ENCODE measurements around the gene LAIR1.
"Not testable (repeated sequence)": the region's sequence is repeated elsewhere in the genome, so short reads cannot be mapped to it uniquely, and the experiment has no call there.

The LAIR1 gene

DNA sequence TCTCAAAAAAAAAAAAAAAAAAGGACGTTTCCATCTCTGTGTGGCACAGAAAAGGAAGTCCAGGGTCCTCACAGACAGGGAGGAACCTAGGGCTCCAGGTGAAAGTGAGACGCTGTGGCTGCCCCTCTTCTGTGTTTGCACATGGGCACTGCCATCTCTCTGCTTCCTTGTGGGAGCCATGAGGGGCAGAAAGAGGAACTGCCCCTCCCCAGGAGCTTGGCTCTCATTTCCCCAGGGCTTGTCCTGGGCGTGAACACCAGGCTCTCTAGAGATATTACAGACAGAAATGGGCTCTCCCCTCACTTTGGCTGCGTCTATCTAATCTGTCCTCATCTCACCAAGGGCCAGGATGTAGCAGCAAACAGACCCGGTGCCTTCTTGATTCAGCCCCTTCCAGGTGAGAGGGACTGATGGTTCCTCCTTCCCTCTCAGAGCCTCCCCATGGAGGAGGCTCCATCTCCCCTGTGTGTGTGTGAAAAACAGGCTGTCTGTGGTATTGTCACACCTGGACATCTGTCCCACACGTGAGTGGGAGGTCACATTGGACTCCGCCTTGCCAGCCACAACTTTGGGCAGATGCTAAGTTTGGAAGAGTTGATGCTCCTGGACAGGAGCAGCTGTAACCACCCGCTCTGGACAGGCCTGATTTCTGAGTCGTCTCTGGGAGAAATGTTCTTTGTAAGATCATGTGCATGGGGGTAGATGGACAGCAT is 24.9 kb downstream of the LAIR1 start:
- no peak for DNase-seq

DNA sequence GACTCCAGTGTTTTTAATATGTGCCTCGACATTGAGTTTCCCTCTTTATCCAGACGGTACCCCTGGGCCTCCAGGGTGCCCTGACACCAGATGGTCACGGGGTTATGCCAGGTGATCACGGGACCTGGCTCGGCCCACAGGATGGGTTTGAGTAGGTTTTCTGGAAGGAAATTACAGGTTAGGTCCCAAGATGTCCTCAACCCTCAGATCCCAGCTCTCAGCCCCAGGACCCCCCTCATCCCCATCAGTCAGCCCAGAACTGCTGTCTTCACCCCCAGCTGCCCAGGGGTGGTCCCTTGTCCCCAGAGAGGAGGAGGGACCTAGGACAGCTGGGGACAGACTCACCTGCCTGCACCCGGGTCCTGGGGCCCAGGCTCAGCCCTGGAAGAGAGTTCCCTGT is 26.2 kb downstream of the LAIR1 start:
- no peak for DNase-seq

DNA sequence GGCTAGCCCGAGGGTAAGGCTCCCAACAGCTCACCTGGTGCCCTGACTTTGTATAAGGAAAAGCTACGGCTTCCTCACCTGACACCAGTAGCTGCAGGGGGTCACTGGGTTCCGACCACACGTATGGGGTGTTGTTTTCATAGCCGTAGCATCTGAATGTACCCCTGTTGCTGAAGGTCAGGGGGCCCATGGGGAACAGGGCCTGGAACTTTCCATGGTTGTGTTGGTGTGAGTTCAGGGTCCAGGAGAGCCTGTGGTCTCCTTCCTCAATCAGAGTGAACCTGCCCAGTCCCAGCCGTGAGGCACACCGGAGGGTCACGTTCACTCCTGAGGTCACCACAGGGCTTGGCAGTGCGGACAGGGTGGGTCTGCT is 26.9 kb downstream of the LAIR1 start:
- DNase-seq = no peak

DNA sequence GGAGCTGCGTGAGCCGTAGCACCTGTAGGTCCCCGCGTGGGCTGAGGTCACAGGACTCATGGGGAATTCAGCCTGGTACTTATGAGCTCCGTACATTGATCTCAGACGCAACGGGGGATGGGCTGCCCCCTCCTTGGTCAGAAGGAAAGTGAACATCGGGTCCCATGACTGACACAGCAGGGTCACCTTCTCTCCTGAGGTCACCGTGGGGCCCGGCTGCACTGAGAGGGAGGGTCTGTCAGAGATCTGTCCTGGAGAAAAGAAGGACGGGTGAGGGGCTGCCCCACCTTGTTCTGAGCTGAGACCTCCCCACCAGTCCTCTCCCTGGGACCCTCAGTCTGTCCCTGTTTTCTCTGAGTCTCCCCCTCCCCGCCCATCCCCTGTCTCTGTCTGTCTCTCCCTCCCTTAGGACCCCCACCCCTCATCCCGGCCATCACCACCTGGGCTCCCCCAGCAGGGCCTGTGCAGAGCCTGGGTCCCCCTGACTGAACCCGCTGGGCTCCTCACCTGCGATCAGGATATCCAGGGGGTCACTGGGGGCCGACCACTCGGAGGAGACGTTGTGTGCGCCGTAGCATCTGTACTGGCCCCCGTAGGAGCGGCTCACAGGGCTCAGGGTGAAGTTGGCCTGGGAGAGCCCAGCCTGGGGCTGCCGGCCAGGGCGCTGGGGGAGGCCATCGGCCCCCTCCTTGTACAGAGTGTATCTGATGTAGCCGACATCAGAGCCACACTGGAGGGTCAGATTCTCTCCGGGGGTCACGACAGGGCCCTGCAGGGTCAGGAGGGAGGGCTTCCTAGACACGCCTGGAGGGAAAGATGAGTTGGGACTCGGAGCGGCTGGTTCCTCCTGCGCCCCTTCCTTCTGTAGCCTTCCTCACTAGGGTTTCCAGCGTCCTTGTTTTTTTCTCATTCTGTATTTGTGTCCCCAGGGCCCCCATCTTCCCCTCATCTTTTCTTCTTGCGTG is 27.6 kb downstream of the LAIR1 start:
- DNase-seq = no peak

DNA sequence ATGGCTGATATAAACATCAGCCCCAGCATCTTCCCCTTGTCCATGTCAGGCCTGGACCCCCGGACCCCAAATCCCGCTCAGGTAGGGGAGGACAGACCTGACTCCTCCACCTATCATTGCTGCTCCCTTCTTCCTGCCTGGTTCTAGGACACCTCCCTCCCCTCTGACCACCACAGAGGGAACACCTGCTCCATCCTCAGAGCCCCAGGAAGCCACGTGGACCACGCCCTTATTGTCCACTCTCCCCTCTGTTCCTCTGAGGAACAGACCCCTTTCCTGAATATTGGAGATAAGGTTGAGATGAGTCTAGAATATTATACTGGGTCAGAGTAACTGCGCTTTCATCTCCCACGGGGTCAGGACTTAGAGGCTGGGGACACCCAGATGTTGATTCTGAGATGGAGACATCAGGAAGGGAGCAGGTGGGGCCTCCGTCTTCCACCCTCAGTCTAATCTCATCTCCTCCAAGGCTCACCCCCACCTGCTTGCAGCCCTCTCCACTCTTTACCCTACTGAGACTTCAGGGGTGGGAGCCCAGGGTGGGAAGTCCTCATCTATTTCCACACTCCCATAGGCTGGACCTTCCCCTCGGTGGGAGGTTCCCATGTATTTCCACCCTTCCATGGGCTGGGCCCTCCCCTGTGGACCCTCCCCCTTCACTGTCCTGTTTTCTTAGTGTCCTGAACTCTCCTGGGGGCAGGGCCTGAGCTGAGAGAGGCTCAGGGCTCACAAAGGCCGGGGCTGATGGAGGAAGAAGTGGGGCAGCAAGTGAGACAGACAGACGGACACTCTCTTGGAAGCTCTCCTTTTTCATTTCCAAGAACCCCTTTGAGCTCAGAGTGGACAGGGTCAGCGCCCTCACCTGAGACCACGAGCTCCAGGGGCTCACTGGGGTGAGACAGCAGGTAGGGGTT is 28.5 kb downstream of the LAIR1 start:
- no peak for DNase-seq

DNA sequence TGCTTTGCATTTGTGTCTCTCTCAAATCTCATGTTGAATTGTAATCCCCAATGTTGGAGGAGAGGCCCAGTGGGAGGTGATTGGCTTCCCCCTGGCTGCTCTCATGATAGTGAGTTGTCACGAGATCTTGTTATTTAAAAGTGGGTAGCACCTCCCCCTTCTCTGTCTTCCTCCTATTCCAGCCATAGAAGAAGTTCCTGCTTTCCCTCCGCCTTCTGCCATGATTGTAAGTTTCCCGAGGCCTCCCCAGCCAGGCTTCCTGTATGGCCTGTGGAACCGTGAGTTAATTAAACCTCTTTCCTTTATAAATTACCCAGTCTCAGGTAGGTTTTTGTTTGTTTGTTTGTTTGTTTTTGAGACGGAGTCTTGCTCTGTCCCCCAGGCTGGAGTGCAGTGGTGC is 29.6 kb downstream of the LAIR1 start:
- no peak for DNase-seq

DNA sequence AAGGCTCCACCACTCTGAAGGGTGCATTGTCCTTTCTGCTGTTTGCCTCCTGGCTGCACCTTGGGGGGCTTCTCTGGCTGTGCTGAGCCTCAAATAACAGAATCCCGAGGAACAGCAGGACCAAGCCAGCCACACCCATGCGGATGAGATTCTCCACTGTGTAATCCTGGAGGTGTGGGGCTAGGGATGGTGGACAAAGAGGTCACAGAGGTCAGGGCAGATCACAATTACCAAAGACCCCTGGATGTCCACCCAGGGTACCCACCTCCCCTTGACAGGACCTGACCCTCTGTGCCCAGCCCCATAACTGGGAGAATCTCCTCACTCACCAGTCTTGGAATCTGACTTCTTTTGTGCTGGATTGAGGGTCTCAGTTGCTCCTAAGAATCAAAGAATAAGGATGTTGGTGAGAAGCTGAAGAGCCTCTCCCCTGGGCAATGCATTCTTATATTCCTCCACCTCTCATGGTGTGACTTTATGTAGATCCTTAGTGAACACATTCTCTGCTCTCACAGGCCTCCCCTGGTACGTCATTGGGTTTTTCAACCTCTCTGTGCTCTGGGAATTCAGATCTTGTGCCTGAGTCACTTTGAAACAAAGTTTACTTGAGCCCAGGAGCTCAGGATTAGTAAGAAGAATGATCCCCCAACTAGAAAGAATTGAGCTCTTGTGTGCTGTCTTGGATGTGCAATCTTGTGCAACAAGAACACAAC is 31.0 kb downstream of the LAIR1 start:
- DNase-seq = no peak

DNA sequence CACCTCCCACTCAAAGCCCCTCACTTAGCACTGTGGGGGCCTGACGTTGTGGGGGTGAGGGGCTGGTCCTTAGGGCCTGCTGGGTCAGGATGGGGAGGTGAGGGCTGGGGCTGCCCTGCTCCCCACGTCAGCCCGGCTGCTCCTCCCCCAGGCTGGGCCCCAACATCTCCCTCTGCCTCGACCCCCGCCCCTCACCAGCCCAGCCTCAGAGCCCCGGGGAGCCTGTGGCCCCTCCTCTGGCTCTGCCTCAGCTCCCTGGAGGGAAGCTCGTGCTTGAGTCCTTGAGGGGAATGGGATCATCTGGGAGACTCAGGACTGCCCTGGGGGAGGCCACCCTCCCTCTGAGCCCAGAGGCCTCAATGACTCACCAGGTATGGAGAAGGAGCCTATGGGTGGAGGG is 32.6 kb downstream of the LAIR1 start:
- no peak for DNase-seq

DNA sequence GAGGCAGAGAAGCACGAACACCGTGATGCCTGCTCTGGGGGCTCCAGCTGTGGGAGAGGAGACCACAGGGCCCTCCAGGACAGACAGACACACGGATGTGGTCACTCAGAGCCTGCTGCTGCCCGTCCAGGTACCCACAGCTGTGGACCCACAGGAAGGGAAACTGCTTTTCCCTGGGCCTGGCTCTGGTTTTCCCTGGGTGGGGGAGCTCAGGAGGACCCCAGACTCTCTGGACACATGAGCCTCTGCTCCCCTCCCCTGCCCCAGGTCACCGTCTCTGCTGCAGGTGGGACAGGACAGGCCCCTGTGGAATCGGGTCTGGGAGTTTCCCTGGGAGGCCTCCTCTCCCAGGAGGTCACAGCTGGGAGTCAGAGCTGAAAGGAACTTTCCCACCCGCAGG is 33.1 kb downstream of the LAIR1 start:
- DNase-seq = no peak

DNA sequence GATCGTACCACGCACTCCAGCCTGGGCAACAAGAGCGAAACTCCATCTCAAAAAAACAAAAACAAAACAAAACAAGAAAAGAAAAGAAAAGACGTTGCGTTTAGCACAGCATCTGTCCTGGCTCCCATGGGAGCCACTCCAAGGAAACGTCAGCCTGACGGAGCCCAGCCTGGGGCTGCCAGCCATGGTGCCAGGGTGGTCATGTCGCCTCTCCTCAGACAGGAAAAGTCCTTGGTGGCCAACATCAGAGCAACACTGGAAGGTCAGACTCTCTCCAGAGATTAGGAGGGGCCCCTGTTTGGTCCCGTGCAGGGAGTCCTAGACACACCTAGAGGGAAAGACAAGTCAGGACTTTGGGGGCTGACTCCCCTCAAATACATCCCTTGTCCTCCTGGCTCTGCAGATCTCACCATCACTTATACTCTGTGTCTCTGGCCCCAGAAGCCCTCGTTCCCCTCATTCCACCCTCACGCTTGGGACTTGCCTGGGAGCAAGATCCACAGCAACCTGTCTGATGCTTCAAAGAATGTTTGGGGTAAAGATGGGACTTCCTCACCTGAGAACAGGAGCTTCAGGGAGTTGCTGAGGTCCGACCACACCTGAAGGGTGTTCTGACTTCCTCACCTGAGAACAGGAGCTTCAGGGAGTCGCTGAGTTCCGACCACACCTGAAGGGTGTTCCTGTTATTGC is 35.1 kb downstream of the LAIR1 start:
- no peak for DNase-seq

DNA sequence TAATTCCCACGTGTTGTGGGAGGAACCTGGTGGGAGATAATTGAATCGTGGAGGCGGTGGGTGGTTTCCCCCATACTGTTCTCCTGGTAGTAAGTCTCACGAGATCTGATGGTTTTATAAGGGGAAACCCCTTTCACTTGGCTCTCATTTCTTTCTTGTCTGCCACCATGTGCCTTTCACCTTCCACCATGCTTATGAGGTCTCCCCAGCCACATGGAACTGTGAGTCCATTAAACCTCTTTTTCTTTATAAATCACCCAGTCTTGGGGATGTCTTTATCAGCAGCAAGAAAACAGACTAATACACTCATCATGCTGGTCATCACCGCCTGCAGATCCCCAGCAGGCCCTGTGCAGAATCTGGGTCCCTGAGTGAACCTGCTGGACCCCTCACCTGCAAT is 36.0 kb downstream of the LAIR1 start:
- DNase-seq = not testable (repeated sequence)

DNA sequence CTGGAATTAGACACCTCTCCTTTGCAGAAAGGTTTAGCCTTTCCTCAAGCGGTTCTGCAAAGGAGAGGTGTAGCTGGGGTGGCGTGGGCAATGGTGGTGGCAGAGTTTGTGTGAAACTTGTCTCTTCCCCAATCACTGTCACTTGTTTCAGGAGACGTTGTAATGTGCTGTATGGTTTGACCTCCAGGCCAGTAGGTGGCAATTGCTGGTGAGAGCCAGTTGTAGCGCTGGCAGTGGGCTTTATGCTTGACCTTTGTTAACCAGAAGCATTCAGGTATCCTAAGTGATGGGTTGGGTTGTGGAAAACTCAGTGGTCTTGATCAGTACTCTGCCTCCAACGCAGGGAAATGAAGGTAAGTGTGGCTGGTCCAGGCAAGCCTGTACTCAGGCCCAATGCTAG is 39.1 kb downstream of the LAIR1 start:
- DNase-seq = no peak

DNA sequence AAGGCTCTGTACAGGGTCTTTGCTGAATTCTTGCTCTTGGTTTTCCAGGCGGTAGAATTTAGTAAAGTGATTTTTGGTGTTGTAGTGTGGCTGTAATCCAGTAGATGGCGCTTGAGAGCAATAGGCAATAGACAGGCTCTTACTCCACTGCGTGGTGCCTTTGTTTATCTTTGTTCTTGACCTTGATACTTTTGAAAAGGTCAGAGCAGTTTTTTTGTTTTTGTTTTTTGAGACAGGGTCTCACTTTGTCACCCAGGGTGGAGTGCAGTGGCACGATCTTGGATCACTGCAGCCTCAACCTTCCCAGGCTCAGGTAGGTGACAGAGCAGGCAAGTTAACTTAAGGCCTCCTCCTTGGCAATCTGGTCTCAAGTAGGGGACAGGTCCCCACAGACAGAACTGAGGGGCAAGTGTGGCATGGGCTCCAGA is 39.5 kb downstream of the LAIR1 start:
- peak; percentile 48 for DNase-seq

DNA sequence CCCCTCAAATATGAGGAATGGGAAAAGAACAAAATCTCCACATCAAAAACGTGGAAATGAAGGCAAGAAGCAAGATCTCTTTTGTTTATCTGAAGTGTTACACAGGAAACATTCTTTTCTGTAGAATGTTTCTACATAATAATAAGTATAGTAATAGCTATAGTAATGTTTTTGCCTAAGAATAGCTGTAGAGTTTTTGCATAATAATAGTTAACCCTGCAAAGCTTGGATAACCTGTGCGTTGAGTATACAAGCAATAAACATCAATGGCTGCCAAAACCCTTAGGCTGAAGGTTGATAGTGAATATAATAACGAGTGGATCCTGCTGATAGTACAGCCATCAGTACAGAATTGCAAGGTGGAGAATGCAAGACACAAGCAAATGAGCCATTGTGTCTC is 40.7 kb downstream of the LAIR1 start:
- DNase-seq = no peak

DNA sequence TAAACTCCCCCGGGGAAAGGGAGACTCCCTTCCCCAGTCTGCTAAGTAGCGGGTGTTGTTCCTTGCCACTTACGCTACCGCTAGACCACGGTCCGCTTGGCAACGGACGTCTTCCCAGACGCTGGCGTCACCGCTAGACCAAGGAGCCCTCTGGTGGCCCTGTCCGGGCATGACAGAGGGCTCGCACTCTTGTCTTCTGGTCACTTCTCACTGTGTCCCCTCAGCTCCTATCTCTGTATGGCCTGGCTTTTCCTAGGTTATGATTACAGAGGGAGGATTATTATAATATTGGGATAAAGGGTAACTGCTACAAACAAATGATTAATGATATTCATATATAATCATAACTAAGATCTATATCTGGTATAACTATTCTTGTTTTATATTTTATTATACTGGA is 41.8 kb downstream of the LAIR1 start:
- DNase-seq = not testable (repeated sequence)

DNA sequence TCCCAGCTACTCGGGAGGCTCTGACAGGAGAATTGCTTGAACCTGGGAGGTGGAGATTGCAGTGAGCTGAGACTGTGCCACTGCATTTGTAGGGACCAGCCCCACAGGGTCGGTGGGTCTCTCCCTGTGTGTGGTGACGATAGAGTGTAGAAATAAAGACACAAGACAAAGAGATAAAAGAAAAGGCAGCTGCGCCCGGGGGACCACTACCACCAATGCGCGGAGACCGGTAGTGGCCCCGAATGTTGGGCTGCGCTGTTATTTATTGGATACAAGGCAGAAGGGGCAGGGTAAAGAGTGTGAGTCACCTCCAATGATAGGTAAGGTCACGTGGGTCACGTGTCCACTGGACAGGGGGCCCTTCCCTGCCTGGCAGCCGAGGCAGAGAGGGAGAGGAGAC is 42.4 kb downstream of the LAIR1 start:
- not testable (repeated sequence) for DNase-seq

DNA sequence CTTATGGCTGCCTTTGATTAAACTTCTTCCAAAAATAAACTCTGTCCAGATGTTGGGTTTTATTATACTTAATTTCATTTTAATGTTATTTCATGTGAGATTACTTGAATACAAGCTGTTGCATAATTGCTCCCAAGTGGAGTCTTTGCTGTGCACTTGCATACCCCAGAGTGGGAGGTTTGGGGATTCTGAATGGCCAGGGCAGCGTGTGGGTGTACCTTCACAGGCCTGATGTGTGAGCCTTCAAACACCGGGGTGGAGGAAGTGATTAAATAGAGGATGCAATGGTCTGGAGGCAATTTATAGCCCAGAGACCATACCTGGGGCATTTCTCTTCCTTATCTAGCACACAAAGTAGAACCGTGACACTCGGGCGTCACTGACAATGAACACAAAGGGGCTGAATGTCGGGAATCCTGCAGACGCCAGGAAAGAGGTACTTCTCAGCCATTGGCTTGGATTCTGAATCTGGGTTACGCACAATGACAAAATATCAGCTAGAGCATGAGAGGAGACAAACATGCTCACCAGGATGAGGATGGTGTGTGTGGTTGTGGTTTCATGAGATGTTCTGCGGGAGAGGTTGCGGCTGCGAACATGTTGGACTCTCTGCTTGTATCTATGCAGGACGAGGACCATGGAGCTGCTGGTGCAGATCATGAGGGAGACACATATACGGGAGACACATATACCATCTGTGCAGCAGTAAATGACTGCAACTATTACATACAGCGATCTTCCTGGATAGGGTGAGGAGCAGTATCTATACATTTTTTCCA is 44.6 kb downstream of the LAIR1 start:
- no peak for DNase-seq

DNA sequence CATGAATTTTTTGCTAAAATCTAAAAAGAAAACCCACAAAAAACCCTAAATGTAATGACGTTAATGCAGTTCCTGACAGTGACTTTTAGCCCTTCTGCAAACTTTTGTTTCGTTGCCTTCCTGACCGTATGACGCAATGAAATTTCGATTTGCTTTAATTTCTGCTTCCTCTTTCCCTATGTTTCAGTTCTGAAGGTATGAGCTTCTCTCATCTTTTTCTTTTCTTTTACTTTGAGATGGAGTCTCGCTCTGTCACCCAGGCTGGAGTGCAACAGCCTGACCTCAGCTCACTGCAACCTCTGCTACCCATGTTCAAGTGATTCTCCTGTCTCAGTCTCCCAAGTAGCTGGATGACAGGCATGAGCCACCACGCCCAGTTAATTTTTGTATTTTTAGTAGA is 45.7 kb downstream of the LAIR1 start:
- DNase-seq = no peak

DNA sequence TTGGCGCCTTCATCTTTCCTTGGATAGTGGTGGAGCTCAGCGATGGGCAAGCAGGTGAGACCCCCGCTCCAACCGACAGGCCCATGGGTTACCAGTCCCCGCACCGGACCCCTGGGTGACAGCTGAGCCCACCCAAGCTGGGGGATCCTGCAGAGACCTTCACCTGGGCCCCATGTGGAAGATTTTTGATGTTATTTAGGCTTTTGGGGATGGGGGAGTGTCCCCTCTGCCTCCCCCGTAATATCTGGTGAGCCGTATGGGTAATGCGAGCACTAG is 46.8 kb downstream of the LAIR1 start:
- DNase-seq = no peak

DNA sequence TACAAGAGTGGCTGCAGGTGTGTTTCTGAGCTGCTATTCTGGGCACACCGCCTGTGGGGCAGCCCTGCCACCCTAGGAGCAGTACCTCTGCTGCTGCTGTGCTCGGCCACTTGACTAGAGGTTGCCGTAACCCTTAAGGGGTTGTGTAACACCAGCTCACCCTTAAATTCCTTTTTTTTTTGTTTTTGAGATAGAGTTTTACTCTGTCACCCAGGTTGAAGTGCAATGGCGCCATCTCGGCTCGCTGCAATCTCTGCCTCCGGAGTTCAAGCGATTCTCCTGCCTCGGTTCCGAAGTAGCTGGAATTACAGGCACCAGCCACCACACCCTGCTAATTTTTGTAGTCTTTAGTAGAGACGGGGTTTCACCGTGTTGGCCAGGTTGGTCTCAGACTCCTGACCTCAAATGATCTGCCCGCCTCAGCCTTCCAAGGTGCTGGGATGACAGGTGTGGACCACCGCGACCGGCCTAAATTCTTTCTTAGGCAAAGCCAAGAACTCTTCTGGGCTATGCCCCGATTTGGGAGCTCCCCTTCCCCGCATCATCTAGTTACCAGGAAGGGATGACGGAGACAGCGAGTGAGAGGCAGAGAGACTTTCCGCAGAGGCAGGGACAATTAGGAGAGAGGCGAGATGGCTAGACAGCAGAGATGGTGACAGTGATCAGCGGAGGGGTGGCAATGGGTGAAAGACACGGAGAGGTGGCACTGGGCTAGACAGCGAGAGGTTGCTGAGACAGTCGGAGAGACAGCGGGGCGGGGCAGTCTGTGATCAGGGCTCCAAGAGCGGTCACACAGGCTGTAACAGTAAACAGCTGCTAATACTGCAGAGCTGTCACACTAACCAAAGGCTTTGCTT is 47.4 kb downstream of the LAIR1 start:
- no peak for DNase-seq
